Stimulated activated CD8-positive, alpha-beta memory T cell treated with anti-CD3 and anti-CD28 coated beads, Interleukin-4, amount 100 ng/mL, for 4 hours (primary cell): ENCODE results near the gene AKR7A3.
"Not testable (repeated sequence)": the region's sequence is repeated elsewhere in the genome, so short reads cannot be mapped to it uniquely, and the experiment has no call there.

ENCODE experiments used
- DNase-seq, 2 donors: peaks; one replicate each; pipeline ENCODE4 v3.0.0-alpha.2; 2020; ENCODE audit warnings: low read depth in 2 of 2, low spot score in 1 of 2

The AKR7A3 gene

DNA sequence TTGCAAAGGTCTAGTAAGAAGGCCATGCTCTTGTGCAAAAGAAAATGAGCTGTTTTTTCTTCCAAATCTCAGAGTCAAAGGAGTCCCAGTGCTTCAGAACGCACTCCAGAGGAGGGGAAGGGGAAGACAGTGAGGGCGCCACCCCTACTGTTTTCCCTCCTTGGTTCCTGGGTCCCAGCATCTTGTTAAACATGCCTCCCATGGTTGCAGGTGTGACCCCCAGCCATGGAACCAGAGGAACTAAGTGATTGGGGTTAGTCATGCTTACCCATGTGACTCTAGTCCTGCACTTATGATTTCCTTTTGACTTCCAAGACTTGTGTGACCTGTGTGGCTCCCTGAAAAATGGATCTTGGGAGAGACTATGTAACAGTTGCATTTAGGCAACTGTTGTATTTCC, 6.1 kb upstream of the AKR7A3 start:
- DNase-seq = no peak

DNA sequence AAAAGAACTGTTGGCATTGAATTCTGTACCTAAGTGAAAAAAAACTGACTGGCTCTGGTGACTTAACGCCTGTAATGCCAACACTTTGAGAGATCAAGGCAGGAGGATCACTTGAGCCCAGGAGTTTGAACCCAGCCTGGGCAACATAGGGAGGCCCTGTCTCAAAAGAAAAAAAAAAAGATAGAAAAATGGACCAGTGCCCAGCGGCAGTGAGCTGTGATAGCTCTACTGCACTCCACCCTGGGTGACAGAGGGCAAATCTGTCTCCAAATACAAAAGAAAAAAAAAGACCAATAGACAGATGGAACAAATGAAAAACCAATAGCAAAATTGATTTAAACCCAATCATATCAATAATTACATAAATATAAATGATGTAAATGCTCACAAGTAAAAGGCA, 674 bp upstream of the AKR7A3 start:
- DNase-seq = no peak

DNA sequence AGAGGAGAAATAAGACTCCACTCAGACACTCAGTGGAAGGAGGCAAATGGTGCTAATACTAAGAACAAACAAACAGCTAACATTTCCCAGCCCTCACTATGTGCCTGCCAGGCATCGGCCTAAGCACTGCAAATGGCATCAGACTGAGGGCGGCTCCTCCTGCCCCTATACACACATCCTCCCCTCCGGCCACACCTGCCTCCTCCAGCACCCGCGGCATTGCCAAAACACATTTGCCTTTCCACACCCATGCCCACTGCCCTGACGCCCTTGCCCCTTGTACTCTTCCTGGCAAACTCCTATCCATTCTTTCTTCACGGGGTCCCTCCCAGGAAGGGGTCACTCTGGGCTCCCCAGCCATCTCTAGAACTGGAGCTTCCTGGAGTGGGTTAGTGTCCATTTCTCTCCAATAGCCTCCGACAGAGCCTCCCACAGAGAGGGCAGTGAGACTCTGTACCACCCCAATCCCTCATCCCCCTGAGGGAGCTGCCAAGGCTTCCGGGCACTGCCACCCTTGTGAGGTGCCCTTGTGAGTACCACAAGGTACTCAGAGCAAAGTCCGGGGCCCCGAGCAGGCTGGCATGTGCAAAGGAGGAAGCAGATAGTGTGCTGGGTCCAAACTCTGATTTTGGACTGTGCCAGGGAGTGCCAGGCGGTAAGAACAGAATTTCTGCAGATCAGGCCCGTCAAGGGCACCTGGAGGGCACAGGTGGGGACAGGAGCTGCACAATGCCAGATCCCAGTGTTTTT, 959 bp downstream of the AKR7A3 start:
- DNase-seq = no peak

DNA sequence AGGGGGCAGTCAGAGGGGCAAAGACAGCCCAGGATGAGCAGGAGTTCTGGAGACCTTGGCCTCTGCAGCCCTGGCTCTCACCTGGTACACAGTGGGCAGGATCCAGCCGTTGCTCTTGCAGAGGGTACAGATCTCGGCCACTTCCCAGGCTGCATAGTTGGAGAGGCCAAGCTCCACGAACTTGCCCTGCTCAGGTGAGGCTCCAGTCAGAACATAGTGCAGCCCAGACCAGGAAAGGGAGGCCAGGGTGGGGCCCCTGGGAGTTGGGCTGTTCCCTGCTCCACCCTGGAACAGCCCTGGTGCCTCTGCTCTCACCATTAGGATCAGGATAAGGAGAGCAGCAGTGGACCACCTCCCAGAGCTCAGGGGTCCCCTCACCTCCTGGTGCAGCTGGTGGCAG, 2.8 kb downstream of the AKR7A3 start:
- DNase-seq = not testable (repeated sequence)

DNA sequence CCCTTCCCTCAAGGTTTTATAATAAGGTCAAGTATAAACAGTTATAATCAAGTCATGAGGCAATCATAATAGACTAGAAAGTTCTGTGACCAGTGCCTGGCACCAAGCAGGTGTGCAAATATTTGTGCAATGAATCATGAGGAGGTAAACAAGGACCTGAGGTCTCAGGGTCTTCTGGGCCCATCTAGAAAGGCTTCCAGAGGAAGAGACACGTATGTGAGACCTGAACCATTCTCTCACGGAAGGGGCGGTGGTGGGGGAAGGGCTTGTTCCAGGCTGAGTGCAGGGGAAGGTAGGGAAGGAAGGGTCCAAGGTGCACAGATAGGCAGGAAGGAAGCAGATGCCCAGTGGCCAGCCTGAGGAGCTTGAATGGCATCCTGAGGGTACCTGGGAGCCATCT, 3.2 kb downstream of the AKR7A3 start:
- DNase-seq = not testable (repeated sequence)

DNA sequence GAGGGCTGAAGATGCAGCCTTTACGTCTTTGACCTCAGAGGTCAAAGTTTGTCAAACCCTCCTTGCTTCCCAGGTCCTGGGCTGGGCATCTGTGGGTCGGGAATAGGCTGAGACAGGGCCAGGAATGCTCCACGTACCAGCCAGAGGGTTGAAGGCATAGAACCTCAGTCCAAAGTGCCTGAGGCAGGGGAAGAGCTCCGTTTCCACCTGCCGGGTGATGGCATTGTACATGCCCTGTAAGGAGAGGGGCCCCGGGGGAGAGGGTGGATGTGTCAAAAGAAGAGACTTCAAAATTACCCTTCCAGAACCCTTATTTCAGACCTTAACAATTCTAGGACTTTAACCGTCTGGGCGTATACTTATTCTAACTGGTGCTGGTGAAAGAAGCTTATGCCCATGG, 3.7 kb downstream of the AKR7A3 start:
- no peak for DNase-seq

DNA sequence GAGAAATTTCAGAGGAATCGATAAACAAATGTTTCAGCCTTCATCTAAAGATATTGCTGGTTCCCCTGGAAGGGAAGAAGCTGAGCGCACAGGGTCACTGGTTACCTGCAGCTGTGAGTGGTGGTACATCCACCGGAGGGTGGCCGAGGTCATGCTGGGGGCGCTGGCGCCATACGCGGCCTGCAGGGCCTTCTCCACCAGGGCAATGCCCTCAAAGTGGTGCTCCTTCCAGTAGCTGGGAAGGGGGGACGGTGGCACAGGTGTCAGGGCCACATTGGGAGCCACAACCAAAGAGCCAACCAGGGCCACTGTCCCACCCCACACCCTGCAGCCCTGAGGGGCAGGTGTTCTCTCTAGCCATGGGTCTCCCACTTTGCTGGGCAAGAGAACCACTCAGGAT, 4.7 kb downstream of the AKR7A3 start:
- DNase-seq = no peak

DNA sequence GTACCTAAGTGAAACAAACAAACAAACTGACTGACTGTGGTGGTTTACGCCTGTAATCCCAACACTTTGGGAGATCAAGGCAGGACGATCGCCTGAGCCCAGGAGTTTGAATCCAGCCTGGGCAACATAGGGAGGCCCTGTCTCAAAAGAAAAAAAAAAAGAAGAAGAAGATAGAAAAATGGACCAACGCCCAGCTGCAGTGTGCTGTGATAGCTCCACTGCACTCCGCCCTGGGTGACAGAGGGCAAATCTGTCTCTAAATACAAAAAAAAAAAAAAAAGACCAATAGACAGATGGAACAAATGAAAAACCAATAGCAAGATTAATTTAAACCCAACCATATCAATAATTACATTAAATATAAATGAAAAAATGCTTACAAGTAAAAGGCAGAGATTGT, 13.9 kb downstream of the AKR7A3 start:
- DNase-seq = no peak

DNA sequence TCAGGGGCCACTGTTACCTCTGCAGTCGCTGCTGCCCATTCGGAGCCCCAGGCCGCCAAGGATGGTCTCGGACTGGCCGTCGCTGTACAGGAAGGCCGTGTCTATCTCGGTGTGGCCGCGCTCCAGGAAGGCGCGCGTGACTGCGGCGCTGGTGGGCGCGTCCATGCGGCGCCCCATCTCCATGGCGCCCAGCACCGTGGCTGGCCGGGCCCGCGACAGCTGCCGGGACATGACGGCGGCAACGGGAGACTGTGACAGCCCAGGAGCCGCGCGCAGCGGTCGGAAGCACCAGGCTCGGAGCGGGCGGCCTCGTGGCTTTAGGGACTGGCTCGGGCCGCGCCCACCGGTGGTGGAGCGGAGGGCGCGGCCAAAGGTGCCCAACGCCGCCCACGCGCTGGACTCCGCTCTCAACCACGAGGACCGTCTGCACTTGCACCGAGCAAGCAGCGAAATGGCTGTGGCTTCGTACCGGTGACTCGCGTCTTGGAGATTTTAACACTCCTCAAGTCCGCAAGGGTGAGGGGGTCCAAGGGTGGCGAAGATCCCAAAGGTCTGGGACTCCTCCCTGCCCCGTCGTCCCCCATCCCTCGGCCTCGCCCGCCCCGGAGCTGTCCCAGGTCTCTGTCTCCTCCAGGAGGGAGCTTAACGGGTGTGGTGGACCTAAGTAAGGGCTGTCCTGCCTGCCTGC, 14.6 kb downstream of the AKR7A3 start:
- DNase-seq = not testable (repeated sequence)

DNA sequence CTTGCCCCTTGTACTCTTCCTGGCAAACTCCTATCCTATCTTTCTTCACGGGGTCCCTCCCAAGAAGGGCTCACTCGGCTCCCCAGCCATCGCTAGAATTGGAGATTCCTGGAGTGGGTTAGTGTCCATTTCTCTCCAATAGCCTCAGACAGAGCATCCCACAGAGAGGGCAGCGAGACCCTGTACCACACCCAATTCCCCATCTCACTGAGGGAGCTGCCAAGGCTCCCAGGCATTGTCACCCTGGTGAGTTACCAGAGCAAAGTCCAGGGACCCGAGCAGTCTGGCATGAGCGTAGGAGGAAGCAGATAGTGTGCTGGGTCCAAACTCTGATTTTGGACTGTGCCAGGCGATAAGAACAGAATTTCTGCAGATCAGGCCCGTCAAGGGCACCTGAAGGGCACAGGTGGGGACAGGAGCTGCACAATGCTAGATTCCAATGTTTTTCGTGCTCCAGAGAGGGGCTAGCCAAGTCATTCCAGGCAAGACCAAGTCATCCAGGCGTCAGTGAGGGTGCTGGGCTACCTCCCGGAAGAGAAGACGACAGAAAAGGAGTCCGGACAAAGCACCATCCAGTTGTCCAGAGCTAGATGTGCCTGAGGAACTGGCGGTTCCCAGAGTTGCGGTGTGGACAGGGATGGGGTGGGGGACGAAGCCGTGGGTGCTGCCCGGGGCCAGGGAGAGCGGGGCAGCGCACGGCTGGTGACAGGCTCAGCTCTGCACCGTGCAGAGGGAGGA, 15.3 kb downstream of the AKR7A3 start:
- DNase-seq = no peak

DNA sequence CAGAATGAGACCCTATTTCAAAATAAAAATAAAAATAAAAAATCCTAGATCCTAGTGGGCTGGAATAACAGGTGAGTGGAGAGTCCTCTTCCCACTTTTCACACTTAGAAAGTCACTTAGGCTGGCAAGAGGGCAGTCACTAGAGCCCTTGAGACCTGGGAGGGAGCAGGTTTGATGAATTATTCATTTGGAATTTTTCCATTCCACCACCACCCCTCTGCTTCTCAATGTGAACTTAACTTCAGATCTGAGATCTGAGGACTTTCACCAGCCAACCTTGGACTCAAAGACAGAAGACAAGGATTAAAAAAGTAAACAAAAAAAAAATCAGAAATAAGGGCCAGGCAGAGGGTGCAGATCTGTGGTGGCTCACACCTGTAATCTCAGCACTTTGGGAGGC, 16.5 kb downstream of the AKR7A3 start:
- no peak for DNase-seq

DNA sequence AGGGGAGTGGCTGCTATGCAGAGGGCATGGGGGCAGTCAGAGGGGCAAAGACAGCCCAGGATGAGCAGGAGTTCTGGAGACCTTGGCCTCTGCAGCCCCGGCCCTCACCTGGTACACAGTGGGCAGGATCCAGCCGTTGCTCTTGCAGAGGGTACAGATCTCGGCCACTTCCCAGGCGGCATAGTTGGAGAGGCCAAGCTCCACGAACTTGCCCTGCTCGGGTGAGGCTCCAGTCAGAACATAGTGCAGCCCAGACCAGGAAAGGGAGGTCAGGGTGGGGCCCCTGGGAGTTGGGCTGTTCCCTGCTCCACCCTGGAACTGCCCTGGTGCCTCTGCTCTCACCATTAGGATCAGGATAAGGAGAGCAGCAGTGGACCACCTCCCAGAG, 18.2 kb downstream of the AKR7A3 start:
- not testable (repeated sequence) for DNase-seq

DNA sequence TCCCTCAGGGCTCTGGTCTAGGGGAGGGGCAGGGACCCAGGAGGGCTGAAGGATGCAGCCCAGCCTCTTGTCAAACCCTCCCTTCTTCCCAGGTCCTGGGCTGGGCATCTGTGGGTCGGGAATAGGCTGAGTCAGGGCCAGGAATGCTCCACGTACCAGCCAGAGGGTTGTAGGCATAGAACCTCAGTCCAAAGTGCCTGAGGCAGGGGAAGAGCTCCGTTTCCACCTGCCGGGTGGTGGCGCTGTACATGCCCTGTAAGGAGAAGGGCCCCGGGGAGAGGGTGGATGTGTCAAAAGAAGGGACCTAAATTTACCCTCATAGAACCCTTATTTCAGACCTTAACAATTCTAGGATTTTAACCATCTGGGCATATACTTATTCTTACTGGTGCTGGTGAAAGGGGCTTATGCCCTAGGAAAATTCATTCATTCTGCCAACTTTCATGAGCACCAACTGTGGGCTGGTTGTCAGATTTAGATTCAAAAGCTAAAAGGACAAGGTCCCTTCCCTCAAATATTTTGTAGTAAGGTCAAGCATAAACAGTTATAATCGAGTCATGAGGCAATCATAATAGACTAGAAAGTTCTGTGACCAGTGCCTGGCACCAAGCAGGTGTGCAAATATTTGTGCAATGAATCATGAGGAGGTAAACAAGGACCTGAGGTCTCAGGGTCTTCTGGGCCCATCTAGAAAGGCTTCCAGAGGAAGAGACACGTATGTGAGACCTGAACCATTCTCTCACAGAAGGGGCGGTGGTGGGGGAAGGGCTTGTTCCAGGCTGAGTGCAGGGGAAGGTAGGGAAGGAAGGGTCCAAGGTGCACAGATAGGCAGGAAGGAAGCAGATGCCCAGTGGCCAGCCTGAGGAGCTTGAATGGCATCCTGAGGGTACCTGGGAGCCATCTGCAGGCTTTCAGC, 18.9 kb downstream of the AKR7A3 start:
- not testable (repeated sequence) for DNase-seq

DNA sequence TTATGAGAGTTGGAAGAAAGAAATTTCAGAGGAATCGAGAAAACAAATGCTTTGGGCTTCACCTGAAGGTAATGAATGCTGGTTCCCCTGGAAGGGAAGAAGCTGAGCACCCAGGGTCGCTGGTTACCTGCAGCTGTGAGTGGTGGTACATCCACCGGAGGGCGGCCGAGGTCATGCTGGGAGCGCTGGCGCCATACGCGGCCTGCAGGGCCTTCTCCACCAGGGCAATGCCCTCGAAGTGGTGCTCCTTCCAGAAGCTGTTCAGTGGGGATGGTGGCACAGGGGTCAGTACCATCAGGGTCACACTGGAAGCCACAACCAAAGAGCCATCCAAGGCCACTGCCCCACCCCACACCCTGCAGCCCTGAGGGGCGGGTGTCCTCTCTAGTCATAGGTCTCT, 20.1 kb downstream of the AKR7A3 start:
- no peak for DNase-seq

DNA sequence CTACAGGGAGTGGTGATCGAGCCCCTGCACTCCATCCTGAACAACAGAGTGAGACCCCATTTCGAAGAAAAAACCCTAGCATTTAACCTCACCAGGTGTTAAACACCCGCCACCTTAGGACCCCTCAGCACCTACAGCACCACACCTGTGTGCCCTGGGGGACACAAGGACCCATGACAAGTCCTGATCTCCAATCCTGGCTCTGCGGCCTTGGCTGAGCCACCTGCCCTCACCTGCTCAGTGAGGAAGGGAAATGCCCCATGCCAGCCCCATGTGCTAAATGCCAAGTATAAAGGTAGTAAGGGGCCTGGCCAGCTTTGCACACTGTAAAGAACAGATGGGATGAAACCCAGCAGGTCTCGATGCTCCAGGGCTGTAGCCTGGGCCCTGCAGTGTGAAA, 25.8 kb downstream of the AKR7A3 start:
- no peak for DNase-seq

DNA sequence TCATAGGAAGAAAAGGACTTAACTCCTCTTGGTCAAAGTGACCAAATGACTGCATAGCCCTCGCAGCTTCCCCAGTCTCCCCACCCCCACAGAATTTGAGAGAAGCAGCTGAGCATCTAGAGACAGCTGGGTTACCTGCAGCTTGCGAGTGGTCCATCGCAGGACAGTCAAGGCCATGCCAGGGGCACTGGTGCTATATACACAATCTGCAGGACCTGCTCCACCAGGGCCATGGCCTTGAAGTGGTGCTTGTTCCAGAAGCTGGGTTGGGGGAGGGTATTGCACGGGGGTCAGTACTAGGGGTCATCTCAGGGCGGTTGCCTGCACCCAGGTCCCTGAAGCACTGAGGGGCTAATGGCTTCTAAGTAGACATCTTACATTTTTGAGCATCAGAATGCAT, 26.5 kb downstream of the AKR7A3 start:
- no peak for DNase-seq

DNA sequence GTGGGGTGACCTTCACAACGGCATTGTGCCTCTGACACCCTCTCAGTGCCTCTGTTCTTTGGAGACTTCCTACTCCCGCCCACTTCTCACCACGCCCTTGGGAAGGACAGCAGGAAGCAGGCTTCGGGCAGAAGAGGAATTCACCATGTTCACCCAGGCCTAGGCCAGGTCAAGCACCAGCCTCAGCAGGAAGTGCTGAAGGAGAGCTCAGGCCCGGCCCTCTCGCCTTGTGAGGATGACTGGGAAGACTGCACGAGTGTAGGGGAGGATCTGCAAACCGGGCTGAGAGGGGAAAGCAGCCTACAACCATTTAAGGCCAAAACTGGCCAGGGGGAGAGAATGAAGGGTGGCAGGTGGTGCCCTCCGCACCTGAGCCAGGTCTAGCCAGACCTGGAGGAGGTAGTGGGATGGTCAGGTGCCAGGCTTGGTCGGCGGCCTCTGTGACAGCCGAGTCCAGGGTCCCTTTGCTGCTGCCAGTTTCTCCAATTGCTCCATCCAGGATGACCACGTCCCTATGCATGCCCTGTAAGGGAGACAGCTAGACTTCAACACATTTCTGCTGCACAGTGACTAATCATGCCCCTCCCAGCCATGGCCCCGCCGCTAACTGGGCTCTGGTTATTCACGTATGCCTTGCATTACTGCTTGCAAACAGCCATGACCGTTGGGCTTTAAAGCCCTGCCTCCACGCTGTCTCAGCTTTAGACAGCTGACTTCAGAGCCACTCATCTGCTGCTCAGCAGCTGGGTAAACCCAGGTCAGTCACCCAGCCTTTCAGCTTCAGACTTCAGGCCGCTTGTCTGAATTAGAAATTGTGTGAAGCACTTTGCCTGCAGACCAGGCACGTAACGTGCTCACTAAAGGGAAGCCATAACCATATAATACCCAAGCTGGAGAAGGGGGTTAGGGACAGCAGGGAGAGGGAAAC, 28.1 kb downstream of the AKR7A3 start:
- no peak for DNase-seq

DNA sequence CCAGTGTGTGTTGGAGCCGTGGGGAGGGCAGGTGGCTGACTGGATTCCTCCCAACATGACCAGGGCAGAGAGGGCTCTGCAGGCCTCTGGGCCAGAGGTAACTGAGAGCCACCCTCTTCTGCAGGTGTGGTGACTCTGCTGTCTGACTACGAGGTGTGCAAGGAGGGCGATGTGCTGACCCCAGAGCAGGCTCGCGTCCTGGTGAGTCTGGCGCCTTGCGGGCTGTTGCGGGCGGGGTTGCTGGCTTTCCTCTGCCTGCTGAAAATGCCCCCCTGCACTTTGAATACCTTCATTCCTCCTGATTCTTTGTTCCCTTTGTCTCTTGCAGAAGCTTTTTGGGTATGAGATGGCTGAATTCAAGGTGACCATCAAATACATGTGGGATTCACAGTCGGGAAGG, 30.2 kb downstream of the AKR7A3 start:
- no peak for DNase-seq

DNA sequence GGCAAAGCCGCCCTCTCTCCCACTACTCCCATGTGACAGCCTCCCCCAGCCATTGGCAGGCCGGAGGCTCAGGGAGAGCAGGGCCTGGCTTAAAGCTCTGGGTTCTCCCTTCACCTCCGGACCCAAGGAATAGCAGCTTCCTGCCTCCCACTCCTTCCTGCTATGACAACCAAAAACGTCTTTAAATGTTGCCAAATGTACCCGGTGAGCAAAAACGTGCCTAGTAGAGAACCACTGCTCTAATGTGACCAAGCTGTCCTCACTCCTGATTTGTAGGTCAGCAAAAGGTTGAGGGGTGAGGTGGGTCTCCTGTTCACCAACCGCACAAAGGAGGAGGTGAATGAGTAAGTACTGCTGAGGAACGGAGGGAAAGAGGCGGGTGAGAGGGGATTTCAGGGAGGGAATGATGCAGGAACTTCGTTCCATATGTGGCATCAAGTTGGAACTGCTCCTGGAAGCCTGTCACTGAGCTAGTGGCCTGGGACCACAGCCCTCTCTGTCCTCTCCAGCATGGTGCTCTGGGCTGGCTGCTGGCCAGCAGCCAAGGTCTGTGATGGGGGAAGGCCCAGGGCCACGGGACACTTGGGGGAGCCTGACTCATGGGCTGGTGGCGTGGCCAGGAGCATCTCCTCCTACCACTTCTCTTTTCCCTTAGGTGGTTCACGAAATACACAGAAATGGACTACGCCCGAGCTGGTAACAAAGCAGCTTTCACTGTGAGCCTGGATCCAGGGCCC, 31.2 kb downstream of the AKR7A3 start:
- DNase-seq = no peak
